Amygdala (tissue), 56 donors: ENCODE results near the gene POLR3A.
A peak's percentile ranks its signal among the peaks of the same experiment; 100 is the strongest.

Experiments
- DNase-seq, 56 donors: peaks; one replicate each; lab custom pipeline; 2025; lab: John Stamatoyannopoulos, UW

POLR3A gene

DNA sequence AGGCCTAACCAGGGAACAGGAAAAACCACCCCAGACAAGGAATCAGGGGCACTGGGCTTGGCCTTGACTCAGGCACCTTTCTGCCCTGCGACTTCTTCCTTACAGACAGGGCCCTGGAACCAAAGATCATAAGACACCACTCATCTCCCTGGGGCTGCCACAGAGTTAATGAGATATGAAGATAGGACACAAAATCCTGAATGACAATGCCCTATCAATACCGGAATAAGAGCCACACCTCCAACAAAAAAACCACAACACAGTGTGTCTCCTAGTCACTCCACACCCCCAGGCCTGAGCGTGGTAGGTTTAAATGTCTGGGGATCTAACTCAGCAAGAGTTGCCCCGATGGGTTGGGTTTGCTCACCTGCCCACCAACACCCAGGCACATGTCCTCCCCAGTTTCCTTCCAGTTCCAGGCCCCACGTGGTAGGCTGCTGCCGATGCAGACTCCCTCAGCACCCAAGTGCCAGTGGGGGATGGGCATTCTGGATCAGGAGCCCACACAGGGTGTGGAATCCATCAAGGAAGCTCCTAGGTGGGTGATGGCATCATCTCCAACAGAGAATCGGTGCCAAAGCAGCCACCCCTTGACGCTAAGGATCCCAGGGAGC lies 106.6 kb downstream of the POLR3A start:
- no peak for DNase-seq

DNA sequence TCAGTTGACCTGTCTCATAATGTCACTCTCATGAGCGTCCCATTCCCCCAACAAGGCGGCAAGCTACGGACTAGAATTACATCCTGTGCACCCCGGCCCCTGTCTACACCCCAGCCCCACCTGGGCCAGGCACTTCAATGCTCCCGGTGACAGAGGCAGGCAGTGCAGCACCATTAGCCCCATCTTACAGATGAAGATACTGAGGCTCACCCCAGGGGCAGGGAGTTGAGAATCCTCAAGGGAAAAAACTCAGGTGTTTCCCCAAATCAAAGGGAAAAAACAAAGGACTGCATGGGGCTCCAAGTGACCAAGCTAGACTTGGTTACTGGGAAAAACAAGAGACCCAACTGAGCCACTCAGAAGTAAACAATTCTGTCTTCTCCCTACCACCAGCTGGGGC lies 107.3 kb downstream of the POLR3A start:
- DNase-seq, result no peak

- no peak for DNase-seq
These were observed 107.9 kb downstream of the POLR3A start for GRCh38 chr10:77921395-77921794.

DNA sequence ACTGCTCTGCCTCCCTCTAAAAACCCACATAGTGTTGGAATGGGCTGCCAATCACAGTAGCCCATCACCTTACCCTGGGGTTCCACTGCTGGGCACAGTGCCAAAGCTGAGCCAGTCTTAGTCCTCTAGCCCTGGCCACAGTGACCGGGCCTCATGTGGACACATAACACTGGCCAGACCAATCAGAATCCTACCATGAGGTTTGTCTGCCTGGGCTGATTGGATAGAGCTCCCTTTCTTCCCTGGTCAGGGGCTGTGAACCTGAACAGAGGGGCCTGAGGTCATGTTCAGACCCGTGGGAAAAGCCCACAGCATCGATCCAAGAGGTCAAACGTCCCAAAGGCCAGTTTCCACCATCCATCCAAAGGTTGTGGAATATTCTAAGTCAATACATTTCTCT lies 108.8 kb downstream of the POLR3A start:
- DNase-seq, result peak in 2 of 56 donors; percentile 9 to 38

DNA sequence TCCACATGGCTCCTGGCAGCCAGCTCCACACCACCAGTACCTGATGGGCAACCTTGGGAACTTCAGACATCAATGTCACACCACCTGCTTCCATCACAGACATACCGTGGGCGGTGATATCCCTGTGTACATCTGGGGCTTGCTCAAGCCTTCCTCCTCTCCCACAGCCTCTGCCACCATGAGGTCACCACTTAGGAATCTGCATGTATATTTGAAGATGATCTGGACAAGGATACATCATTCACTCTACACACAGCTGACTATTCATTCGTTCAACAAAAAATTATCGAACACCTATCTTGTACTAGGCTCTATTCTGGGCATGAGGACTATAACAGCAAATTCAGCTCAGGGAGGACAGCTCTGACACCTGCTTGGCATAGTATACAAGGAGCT lies 109.6 kb downstream of the POLR3A start:
- no peak for DNase-seq
